Trophoblast cell (in vitro differentiated cells and primary cell): Measurements from ENCODE around the gene AHNAK2.

Source experiments
- DNase-seq, 2 donors: peaks; one replicate each; pipeline ENCODE4 v3.0.0-alpha.2; 2016
- H2AFZ ChIP-seq: 2 replicates; pipeline ENCODE4 v1.6.1; 2013; ENCODE audit warnings: low read length, moderate library complexity, mild to moderate bottlenecking; ENCODE audit not compliant: insufficient read depth, poor library complexity
- H2AK5ac ChIP-seq: 2 replicates; pipeline ENCODE4 v1.6.1; 2013; ENCODE audit warnings: mild to moderate bottlenecking, low read length
- H2BK120ac ChIP-seq: 2 replicates; pipeline ENCODE4 v1.6.1; 2013; ENCODE audit warnings: low read length, mild to moderate bottlenecking, moderate library complexity; ENCODE audit not compliant: insufficient read depth, poor library complexity
- H2BK12ac ChIP-seq: 2 replicates; pipeline ENCODE4 v1.6.1; 2013; ENCODE audit warnings: mild to moderate bottlenecking, low read length, moderate library complexity
- H2BK5ac ChIP-seq: 2 replicates; pipeline ENCODE4 v1.6.1; 2013; ENCODE audit warnings: low read length, low read depth, moderate library complexity, mild to moderate bottlenecking; ENCODE audit not compliant: poor library complexity
- H3K14ac ChIP-seq: 2 replicates; pipeline ENCODE4 v1.6.1; 2013; ENCODE audit warnings: mild to moderate bottlenecking, low read length
- H3K18ac ChIP-seq: 2 replicates; pipeline ENCODE4 v1.6.1; 2013; ENCODE audit warnings: mild to moderate bottlenecking, low read length
- H3K23ac ChIP-seq: 2 replicates; pipeline ENCODE4 v1.6.1; 2013; ENCODE audit warnings: low read length
- H3K27ac ChIP-seq: 2 replicates; pipeline ENCODE4 v1.5.1; 2013; ENCODE audit warnings: low read depth, mild to moderate bottlenecking, inconsistent platforms, low read length, moderate library complexity
- H3K27me3 ChIP-seq: 2 replicates; pipeline ENCODE4 v1.6.1; 2013; ENCODE audit warnings: inconsistent platforms, mild to moderate bottlenecking, low read length, moderate library complexity; ENCODE audit not compliant: insufficient read depth
- H3K36me3 ChIP-seq, 2 experiments: 1 replicate in 1 of 2; 2 replicates in 1 of 2; pipeline ENCODE4 v1.6.1; 2013; ENCODE audit warnings: low read length in 2 of 2, mild to moderate bottlenecking in 2 of 2, moderate library complexity in 1 of 2; ENCODE audit not compliant: insufficient read depth in 2 of 2, control insufficient read depth in 1 of 2
- H3K4ac ChIP-seq: 2 replicates; pipeline ENCODE4 v1.6.1; 2013; ENCODE audit warnings: low read depth, mild to moderate bottlenecking, low read length, moderate library complexity
- H3K4me1 ChIP-seq, 2 experiments: 1 replicate in 1 of 2; 2 replicates in 1 of 2; pipeline ENCODE4 v1.6.1; 2013; ENCODE audit warnings: low read length in 2 of 2, mild to moderate bottlenecking in 2 of 2, moderate library complexity in 1 of 2; ENCODE audit not compliant: insufficient read depth in 2 of 2, control insufficient read depth in 1 of 2
- H3K4me2 ChIP-seq: 2 replicates; pipeline ENCODE4 v1.6.1; 2013; ENCODE audit warnings: inconsistent platforms, mild to moderate bottlenecking, low read length, moderate library complexity
- H3K4me3 ChIP-seq: 2 replicates; pipeline ENCODE4 v1.5.1; 2013; ENCODE audit warnings: mild to moderate bottlenecking, low read depth, low read length, inconsistent platforms
- H3K79me1 ChIP-seq: one replicate; pipeline ENCODE4 v1.6.1; 2013; ENCODE audit warnings: low read length
- H3K79me2 ChIP-seq: 2 replicates; pipeline ENCODE4 v1.6.1; 2013; ENCODE audit warnings: low read length, mild to moderate bottlenecking; ENCODE audit not compliant: control insufficient read depth, insufficient read depth, poor library complexity
- H3K9ac ChIP-seq: 2 replicates; pipeline ENCODE4 v1.6.1; 2013; ENCODE audit warnings: mild to moderate bottlenecking, low read length
- H3K9me3 ChIP-seq: 2 replicates; pipeline ENCODE4 v1.6.1; 2013; ENCODE audit warnings: low read depth, mild to moderate bottlenecking, control low read depth, inconsistent platforms, low read length; ENCODE audit not compliant: insufficient read depth
- H4K12ac ChIP-seq: 2 replicates; pipeline ENCODE4 v1.6.1; 2013; ENCODE audit warnings: low read depth, mild to moderate bottlenecking, low read length, moderate library complexity
- H4K8ac ChIP-seq: 2 replicates; pipeline ENCODE4 v1.6.1; 2013; ENCODE audit warnings: low read depth, mild to moderate bottlenecking, low read length, moderate library complexity
- H4K91ac ChIP-seq: one replicate; pipeline ENCODE4 v1.6.1; 2013; ENCODE audit warnings: low read depth, mild to moderate bottlenecking, low read length, moderate library complexity
- WGBS: extraction: QIAGEN DNeasy Blood & Tissue Kit; methylation state at CpG from one replicate; pipeline ENCODE4 v1.1.7; 2013; ENCODE audit warnings: missing lambda C conversion rate; ENCODE audit not compliant: insufficient read length, insufficient coverage; ENCODE audit errors: extremely low coverage; 5-methylcytosine and 5-hydroxymethylcytosine counted together

Gene AHNAK2

GRCh38 chr14:104993306-104993705, 15.1 kb upstream of the AHNAK2 start:
- Histone ChIP-seq H4K8ac (no peak overlapping the region), H3K9me3 (peaks cover 12% of the 10 kb centered on the region), H3K4ac (no peak overlapping the region), H3K4me1 (no peaks in the 10 kb centered on the region), H2BK120ac (no peak overlapping the region), H2BK5ac (no peak overlapping the region), H2AK5ac (no peak overlapping the region), H3K79me2 (no peaks in the 10 kb centered on the region), H3K4me3 (no peak overlapping the region), H3K14ac (no peak overlapping the region), H3K79me1 (no peaks in the 10 kb centered on the region), H2AFZ (no peak overlapping the region), H3K36me3 (peaks cover 10 to 12% of the 10 kb centered on the region in 2 experiments), H3K9ac (no peak overlapping the region), H4K91ac (no peak overlapping the region), H2BK12ac (no peak overlapping the region), H3K27ac (no peak overlapping the region), H3K18ac (no peak overlapping the region), H3K23ac (no peak overlapping the region), H3K27me3 (no peaks in the 10 kb centered on the region), H4K12ac (no peak overlapping the region), H3K4me2 (no peak overlapping the region)
- no peak for DNase-seq
- WGBS = no CpG with 5 or more reads among the region's 12 CpGs

GRCh38 chr14:104992501-104992900, 14.3 kb upstream of the AHNAK2 start:
- no peak overlapping the region for H4K12ac ChIP-seq
- no peak overlapping the region for H3K4ac ChIP-seq
- DNase-seq = no peak
- H3K4me1 ChIP-seq = no peaks in the 10 kb centered on the region
- H3K23ac ChIP-seq = no peak overlapping the region
- no peak overlapping the region for H2BK120ac ChIP-seq
- no peak overlapping the region for H3K14ac ChIP-seq
- no peak overlapping the region for H3K18ac ChIP-seq
- no peak overlapping the region for H2BK5ac ChIP-seq
- H4K91ac ChIP-seq = no peak overlapping the region
- H2BK12ac ChIP-seq = no peak overlapping the region
- H3K27me3 ChIP-seq = no peaks in the 10 kb centered on the region
- H4K8ac ChIP-seq = no peak overlapping the region
- no CpG with 5 or more reads among the region's 11 CpGs for WGBS
- H3K79me1 ChIP-seq = no peaks in the 10 kb centered on the region
- H3K9me3 ChIP-seq = peaks cover 12% of the 10 kb centered on the region
- no peaks in the 10 kb centered on the region for H3K79me2 ChIP-seq
- H3K36me3 ChIP-seq = peaks cover 10 to 12% of the 10 kb centered on the region in 2 experiments
- no peak overlapping the region for H3K9ac ChIP-seq
- H3K4me3 ChIP-seq = no peak overlapping the region
- no peak overlapping the region for H2AFZ ChIP-seq
- H2AK5ac ChIP-seq = no peak overlapping the region
- no peak overlapping the region for H3K4me2 ChIP-seq
- no peak overlapping the region for H3K27ac ChIP-seq

GRCh38 chr14:104991896-104992230, 13.7 kb upstream of the AHNAK2 start:
- no peak overlapping the region for H2BK120ac ChIP-seq
- H3K4me3 ChIP-seq = peak overlapping the region; percentile 32
- no peak overlapping the region for H3K4ac ChIP-seq

GRCh38 chr14:104989951-104990303, 11.8 kb upstream of the AHNAK2 start:
- no peak overlapping the region for H3K14ac ChIP-seq
- H3K27ac ChIP-seq = no peak overlapping the region
- H3K9me3 ChIP-seq = peaks cover 9% of the 10 kb centered on the region
- DNase-seq = peak in 1 of 2 donors; percentile 33
- H3K27me3 ChIP-seq = no peaks in the 10 kb centered on the region
- WGBS = no CpG with 5 or more reads among the region's 7 CpGs
- H2AK5ac ChIP-seq = no peak overlapping the region
- H2BK5ac ChIP-seq = no peak overlapping the region
- no peak overlapping the region for H3K4ac ChIP-seq
- H4K12ac ChIP-seq = no peak overlapping the region
- no peak overlapping the region for H3K4me3 ChIP-seq
- no peak overlapping the region for H3K4me2 ChIP-seq
- H2BK120ac ChIP-seq = no peak overlapping the region
- H4K91ac ChIP-seq = no peak overlapping the region
- peaks cover 4% of the 10 kb centered on the region for H3K79me2 ChIP-seq
- H3K23ac ChIP-seq = no peak overlapping the region
- H3K18ac ChIP-seq = no peak overlapping the region
- no peak overlapping the region for H3K9ac ChIP-seq
- H3K4me1 ChIP-seq = peaks cover 5 to 6% of the 10 kb centered on the region in 2 experiments
- H2BK12ac ChIP-seq = no peak overlapping the region
- H2AFZ ChIP-seq = no peak overlapping the region
- H4K8ac ChIP-seq = no peak overlapping the region
- H3K36me3 ChIP-seq = peaks cover 10% of the 10 kb centered on the region in 2 experiments
- no peaks in the 10 kb centered on the region for H3K79me1 ChIP-seq

More at GRCh38 chr14:104991896-104992230, 13.7 kb upstream of the AHNAK2 start:
- Histone ChIP-seq H3K9ac (no peak overlapping the region), H4K8ac (no peak overlapping the region), H3K79me1 (no peaks in the 10 kb centered on the region), H3K27me3 (no peaks in the 10 kb centered on the region), H3K14ac (no peak overlapping the region), H4K91ac (no peak overlapping the region), H3K4me2 (no peak overlapping the region), H3K9me3 (peaks cover 10% of the 10 kb centered on the region), H3K23ac (no peak overlapping the region), H2AFZ (no peak overlapping the region), H2BK5ac (no peak overlapping the region), H3K18ac (no peak overlapping the region), H3K36me3 (peaks cover 10 to 12% of the 10 kb centered on the region in 2 experiments), H3K27ac (no peak overlapping the region), H3K4me1 (no peaks in the 10 kb centered on the region), H3K79me2 (no peaks in the 10 kb centered on the region), H2BK12ac (no peak overlapping the region), H2AK5ac (no peak overlapping the region), H4K12ac (no peak overlapping the region)
- DNase-seq = no peak
- no CpG with 5 or more reads among the region's 34 CpGs for WGBS
